ENCODE measurements around the gene XPO1.
A peak's percentile ranks its signal among the peaks of the same experiment; 100 is the strongest.
"Not testable (repeated sequence)": the region's sequence is repeated elsewhere in the genome, so short reads cannot be mapped to it uniquely, and the experiment has no call there.

The XPO1 gene

GRCh38 chr2:61535449-61535848, 2.7 kb downstream of the XPO1 start:
- DNase-seq, result no peak

GRCh38 chr2:61534926-61535325, 3.2 kb downstream of the XPO1 start:
- DNase-seq, result no peak

- DNase-seq, result no peak
Measured at GRCh38 chr2:61530749-61531148, 7.4 kb downstream of the XPO1 start.

DNA sequence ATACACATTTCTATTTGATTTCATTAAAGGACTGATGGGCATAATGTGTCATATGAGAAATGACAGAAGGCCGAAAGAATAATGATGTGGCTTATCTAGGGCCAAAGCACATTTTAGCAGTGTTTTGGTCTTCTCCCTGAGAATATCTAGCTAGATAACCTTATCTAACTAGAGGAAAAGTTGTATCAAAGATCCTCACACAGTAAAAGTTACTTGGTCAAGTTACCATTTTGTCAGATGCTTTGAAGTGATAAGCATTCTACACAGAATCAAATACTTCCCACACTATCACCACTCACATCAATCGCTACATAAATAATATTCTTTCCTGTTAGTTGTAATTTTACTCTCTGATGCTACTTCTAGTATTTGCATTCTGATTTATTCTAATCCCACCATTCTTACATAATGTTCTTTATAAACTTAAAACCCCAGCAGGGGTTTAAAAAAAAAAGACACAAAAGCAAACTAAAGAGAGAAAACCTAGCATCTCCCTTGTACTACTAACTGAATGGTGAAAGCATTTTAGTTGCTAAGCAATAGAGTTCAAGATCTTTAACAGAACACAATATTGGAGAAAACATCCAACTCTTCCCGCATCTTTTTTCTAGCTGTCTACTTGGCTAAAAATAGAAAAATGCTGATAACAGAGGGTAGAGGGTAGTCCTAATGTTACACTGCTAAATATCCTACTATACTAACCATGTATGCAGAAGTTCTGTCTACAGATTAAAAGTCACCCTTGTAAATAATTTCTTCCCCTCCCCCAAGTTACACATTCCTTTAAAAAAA, 8.0 kb downstream of the XPO1 start:
- no peak for DNase-seq

DNA sequence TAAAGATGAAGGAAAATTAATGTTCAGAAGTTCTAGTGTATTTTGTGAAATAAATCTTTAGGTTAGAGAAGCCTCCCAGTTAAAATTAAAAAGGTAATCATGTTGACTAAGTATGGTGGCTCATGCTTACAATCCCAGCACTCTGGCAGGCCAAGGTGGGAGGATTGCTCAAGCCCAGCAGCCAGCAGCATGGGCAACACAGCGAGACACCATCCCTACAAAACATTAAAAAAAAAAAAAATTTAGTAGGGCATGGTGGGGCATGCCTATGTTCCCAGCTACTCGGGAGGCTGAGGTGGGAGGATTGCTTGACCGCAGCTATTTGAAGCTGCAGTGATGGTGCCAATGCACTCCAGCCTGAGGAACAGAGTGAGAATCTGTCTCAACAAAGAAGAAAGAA, 17.9 kb downstream of the XPO1 start:
- DNase-seq, result no peak

DNA sequence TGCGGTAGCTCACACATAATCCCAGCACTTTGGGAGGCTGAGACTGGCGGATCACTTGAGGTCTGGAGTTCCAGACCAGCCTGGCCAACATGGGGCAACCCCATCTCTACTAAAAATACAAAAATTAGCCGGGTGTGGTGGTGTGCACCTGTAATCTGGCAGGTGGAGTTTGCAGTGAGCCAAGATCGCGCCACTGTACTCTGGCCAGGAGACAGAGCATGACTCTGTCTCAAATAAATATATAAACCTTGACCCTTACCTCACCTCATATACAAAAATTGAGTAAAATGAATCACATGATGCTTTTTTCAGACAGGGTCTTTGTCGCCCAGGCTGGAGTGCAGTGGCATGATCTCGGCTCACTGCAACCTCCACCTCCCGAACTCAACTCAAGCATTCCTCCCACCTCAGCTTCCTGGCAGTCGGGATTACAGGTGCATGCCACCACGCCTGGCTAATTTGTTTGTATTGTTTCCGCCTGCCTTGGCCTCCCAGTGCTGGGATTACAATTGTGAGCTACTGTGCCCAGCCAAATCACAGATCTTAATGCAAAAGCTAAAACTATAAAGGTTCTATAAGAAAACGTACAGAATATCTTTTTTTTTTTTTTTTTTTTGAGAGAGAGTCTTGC, 25.3 kb downstream of the XPO1 start:
- no peak for DNase-seq

GRCh38 chr2:61510674-61511671, 27.2 kb downstream of the XPO1 start:
- no peak for DNase-seq

- DNase-seq, result no peak
Measured at GRCh38 chr2:61504949-61505348, 33.2 kb downstream of the XPO1 start.

DNA sequence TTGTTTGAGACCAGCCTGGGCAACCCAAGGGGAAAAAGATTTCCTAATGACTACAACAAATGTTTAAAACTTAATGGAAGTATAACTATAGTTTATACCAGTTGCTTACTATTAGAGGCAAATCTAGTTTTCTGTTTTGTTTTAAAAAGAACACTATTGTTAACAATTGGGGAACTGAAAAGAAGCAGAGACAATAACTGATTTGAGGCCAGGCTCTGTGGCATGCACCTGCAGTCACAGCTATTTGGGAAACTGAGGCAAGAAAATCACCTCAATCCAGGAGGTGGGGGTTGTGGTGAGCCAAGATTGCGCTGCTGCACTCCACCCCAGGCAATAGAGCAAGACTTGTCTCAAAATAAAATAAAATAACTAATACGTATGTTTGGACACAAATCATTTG, 39.1 kb downstream of the XPO1 start:
- no peak for DNase-seq

DNA sequence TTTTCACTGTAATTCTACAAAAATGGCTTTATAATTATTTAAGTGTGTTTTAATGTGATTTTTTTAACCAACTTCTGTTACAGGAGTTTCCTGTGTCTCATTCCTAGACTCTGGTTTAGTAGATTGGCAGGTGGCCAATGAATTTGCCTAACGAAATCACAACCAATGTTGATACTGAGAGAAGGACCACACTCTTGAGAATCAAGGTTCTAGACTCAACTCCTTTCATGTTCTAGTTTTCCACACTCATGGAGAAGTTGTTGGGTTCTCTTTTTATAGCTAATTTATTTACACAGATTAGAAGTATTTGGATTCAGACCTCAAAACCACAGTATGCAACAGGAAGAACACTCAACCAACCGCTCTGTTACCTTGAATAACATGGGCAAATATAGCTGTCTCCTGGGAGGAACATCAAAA, 44.6 kb downstream of the XPO1 start:
- no peak for DNase-seq

DNA sequence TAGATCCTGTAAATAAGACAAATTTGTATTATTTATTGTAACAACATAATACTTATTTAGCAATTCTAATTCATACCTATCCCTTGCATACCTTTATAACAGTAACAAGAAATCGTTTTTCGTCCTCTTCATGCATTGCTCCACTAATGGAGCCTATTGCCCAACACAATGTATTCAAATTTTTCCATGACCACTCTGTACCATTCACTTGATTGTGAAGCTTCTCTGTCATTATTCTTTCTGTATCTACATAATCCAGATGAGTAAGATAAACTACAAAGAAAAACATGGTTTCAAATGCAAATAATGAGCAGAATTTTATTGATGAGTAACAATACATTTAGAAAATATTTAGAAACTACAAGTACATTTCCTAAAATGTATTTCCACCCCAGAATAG, 45.7 kb downstream of the XPO1 start:
- no peak for DNase-seq

- DNase-seq, result no peak
Measured at GRCh38 chr2:61485281-61485680, 52.9 kb downstream of the XPO1 start.

- DNase-seq, result no peak
Measured at GRCh38 chr2:61478086-61478485, 60.1 kb downstream of the XPO1 start.

GRCh38 chr2:61476929-61477589, 61.1 kb downstream of the XPO1 start:
- not testable (repeated sequence) for DNase-seq

GRCh38 chr2:61471905-61472805, 66.0 kb downstream of the XPO1 start:
- DNase-seq, result no peak

DNA sequence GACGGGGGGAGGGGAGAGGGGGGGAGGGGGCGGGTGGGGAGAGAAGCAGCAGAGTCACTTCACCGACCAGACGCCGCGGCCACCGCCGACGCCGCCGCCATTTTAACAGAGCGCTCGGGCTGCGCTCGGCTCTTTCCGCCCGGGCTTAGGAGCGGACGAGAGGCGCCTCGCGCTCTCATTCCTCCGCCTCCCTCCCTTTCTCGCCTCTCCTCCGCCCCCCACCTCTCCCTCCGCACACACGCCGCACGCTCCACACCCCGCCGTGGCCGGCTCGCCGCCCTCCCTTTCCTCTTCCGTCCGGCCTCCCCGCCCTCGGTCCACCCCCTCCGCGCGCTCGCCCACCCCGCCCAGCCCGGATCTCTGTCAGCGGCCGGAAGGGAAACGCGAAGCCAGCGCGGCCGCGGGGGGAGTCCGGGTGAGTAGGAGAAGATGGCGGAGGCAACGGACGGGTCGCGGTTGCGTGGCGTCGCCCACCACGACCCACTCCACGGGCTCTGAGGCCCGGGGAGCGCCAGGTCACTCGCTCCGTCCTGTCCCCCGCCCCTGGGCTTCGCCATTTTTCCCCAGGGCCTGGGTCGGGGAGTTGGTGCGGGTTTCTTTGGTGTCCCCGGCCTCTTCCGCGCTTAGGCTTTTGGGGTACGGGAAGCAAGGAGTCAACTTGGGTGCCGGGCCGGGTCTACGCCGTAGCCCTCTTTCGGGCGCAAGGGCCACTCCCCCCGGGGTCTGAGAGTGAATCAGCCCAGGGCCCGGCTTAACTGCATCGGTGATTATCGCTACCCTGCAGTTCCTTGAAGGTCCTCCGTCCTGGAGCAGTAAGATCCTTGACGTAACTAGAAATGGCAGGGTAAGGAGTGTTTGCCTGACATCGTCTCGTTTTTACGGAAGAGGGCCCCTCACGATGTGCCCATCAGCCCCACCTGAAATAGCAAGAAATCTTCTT, 66.9 kb downstream of the XPO1 start, which contains the start of gene USP34:
Gene USP34 (minus strand): TSS at position 123 of the 940 bp plus-strand sequence. CDS start 395 bp downstream, outside the sequence.
- DNase-seq, result peak; percentile 98

GRCh38 chr2:61470122-61470951, 67.8 kb downstream of the XPO1 start:
- DNase-seq, result peak; percentile 92

DNA sequence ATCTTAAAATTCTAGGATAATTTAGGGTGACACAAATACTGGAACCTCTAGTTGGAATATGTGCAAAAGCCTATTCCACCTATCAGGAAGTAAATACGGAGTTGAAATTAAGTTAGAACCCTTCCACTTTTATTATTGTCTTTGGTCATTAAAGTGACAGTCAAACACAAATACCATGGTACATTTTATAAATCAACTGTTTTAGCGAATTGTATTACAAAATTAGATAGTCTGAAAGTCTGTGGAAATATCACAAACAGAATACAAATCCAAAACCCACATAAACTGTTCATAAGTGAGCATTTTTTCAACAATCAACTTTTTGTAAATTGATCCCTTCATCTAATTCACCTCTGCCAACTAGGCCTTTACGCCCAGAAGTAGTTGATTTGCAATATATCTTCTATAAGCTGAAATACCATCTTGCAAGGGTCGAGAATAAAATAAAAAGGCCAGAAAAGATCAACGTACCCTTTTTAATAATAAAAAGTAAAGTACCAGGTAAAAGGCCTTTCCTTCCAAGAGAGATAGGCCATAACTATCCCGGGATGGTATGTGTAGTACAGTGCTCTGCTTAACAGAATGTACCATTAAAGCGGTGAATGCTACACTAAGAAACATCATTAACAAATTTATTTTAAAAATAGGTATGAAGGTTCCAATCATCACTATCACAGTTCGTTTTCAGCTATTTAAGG, 68.6 kb downstream of the XPO1 start:
- DNase-seq, result no peak

- not testable (repeated sequence) for DNase-seq
Measured at GRCh38 chr2:61468231-61468630, 69.9 kb downstream of the XPO1 start.
